Omental fat pad (tissue), 4 donors: ENCODE measurements around the gene DBN1. TPM values are rescaled to one million over a fixed set of nuclear protein-coding genes. Genes with fewer than 3 reads are reported as not detected.

Experiments
- ATAC-seq: fragments of 150-250 bp; one replicate; pipeline ENCODE4 v1.9.1; 2016; ENCODE audit warnings: mild to moderate bottlenecking, moderate library complexity; ENCODE audit not compliant: low FRiP score
- DNase-seq: peaks from one replicate; pipeline ENCODE4 v3.0.0-alpha.2; 2019; ENCODE audit warnings: low spot score
- CTCF ChIP-seq, 3 donors: fragments of 450-650 bp; IDR thresholded peaks; one replicate each; pipeline ENCODE4 v1.5.1; 2016 to 2017; ENCODE audit warnings: antibody characterized with exemption in 3 of 3, mild to moderate bottlenecking in 3 of 3, moderate library complexity in 2 of 3
- total RNA-seq, 4 donors: library from RNA; depleted of rRNA; stranded (reverse); fragments of >200 nt; gene quantifications; one replicate each; pipeline ENCODE4 v1.1.0, GENCODE V29; 2016

DBN1 gene
- total RNA-seq, 4 donors from 2014 or later: 33.5 to 78.5 (median 38.3) TPM

GRCh38 chr5:177448244-177448950 lies 25.0 kb downstream of the DBN1 start:
- TF ChIP-seq CTCF (IDR thresholded peaks at IDR 0.05): no peak
- ATAC-seq: no peak
- no peak for DNase-seq

GRCh38 chr5:177447611-177448243 lies 25.7 kb downstream of the DBN1 start:
- TF ChIP-seq CTCF (IDR thresholded peaks at IDR 0.05): no peak
- peak; percentile 81 for ATAC-seq
- no peak for DNase-seq

- DNase-seq (no peak), ATAC-seq (peak; percentile 6)
- no peak for TF ChIP-seq CTCF (IDR thresholded peaks at IDR 0.05)
Observed at GRCh38 chr5:177447066-177447610, 26.3 kb downstream of the DBN1 start.

- no peak for DNase-seq
- ATAC-seq: peak; percentile 48
- TF ChIP-seq CTCF (IDR thresholded peaks at IDR 0.05): no peak
Observed at GRCh38 chr5:177446200-177447065, 27.0 kb downstream of the DBN1 start, which contains the start of gene PRR7. Gene PRR7, plus strand, starts transcription at chr5:177446814. Its CDS starts 8,254 bp downstream, at chr5:177455068.

GRCh38 chr5:177445917-177446199 lies 27.6 kb downstream of the DBN1 start:
- TF ChIP-seq CTCF (IDR thresholded peaks at IDR 0.05): no peak
- DNase-seq (no peak), ATAC-seq (no peak)

GRCh38 chr5:177445052-177445916 lies 28.1 kb downstream of the DBN1 start:
- DNase-seq (no peak), ATAC-seq (no peak)
- no peak for TF ChIP-seq CTCF (IDR thresholded peaks at IDR 0.05)
